ENCODE measurements around the gene BCKDK.

The BCKDK gene

DNA sequence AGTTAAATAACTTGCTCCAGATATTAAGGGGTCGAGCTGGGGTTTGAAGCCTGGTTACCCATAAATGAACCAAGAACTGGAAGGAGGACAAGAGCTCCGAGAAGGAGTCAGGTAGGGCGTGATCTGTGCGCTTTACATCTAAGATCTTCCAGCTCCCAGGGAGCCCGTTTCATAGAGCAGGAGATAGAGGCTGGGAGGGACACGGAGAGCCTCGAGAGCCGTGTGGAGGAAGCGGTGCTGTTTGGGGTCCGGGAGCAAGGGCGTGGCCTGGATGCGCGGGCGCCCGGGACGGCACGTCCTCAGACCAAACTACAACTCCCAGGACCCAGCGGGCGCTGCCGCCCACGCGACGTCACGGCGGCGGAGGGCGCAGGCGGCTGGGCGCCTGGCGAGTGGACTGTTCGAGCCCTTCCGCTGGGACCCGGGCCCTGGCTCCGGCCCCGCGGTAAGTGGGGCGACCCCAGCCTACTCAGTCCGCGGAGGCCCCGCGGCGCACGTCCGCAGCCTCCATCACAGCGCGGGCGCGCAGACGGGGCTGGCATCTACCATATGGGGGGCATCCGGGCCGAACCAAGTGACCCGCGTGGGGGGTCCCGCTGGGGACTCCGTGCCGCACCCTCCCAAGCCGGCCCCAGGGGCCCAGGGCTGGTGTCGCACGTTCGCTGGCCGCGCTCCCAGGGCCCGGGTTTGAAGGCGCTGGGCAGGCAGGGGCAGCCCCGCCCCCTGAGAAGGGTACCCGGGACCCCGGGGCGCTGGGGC, at the start of gene BCKDK:
BCKDK (plus strand) TSS at position 352 of the 759 bp plus-strand sequence. CDS start 838 bp downstream, outside the sequence.
- peak; percentile 85 for DNase-seq (ENCODE audit: low spot score)

DNA sequence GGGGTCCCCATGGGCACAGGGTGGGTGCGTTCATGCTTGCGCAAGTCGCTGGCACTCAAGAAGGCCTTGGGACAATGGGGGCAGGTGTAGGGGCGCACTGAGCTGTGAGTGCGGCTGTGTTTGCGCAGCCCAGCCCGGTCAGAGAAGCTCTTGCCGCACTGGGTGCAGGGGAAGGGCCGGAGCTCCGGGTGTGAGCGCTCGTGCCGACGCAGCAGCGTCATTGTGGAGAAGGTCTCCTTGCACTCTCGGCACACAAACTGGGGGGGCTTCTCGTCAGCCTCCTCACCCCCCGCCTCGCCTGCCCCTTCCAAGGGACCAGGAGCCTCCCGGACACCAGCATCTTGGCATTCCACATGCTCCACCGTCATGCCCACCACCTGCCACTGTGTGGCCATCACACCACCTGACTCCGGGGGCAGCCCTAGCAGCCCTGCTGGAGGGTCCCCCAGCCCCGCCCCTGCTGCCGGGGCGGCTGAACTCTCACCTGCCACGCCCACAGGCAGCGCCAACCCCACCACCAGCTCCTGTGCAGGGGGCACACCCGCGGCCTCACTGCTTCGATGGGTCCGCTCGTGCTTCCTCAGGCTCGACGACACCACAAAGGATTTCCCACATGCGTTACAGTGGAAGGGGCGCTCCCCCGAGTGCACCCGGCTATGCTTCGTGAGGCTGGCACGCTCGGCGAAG, 46.9 kb upstream of the BCKDK start:
- DNase-seq (ENCODE audit: low spot score): no peak

DNA sequence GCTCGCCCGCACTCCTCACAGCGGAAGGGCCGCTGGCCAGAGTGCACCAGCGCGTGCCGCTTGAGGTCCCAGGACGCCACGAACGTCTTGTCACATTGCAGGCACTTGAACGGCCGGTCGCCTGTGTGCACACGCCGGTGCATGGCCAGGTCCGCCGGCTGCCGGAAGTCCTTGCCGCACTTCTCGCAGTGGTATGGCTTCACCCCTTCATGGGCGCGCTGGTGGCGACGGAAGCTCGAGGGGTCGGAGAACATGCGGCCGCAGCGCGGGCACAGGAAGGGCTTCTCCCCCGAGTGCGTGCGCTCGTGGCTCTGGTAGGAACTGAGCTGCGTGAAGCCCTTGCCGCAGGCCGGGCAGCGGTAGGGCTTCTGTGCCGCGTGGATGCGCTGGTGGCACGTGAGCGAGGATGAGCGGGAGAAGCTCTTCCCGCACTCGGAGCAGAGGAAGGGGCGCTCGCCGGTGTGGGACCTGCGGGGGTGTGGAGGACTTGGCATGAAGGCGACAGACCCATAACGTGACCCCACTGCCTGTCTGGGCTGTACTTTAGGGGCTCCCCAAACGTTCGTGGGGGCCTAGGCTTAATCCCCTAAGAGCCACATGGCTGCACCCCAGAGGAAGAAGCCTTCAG, 46.3 kb upstream of the BCKDK start:
- no peak for DNase-seq (ENCODE audit: low spot score)

DNA sequence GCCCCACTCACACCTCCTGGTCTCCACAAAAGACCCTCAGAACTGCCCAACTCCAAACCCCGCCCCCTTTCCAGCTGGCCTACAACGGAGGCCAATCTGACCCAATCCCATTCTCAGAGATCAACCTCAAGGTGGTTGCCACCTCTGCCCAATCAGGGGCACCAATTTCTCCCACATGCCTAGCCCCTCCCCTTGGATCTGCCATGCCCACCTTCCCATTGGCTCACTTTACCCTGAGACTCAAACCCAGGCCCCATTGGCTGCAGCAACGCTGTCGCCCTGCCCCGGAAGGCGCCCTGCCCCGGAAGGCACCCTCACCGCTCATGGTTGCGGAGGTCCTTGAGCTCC, 44.7 kb upstream of the BCKDK start:
- no peak for DNase-seq (ENCODE audit: low spot score)

DNA sequence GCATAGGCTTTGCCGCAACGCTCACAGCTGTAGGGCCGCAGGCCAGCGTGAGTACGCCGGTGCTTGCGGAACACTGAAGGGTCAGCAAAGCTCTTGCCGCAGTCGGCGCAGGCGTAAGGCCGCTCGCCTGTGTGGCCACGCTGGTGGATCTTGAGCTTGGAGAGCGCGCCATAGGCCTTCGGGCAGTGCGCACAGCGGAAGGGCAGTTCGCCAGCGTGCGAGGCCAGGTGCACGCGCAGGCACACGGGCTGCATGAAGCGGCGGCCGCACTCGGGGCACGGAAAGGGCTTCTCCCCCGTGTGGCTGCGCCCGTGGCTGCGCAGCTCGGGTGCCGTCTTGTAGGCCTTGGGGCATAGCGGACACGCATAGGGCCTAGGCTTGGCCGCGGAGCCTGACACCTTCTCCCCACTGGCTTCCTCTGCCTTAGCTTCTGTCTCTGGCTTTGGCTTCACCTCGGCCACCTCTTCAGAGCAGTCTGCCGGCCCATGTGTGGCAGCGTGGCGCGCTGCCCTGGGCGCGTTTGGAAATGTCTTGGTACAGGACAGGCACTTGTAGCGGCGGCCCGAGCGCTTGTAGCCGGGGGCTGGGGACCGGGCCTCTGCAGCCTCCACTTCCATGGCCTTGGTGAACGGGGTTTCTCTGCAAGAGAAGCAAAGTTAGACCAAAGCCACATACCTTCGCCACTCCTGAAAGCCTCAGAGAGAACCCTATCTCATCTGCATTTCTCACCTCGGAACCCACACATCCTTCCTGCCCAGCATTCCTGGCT, 44.2 kb upstream of the BCKDK start:
- DNase-seq (ENCODE audit: low spot score): no peak

DNA sequence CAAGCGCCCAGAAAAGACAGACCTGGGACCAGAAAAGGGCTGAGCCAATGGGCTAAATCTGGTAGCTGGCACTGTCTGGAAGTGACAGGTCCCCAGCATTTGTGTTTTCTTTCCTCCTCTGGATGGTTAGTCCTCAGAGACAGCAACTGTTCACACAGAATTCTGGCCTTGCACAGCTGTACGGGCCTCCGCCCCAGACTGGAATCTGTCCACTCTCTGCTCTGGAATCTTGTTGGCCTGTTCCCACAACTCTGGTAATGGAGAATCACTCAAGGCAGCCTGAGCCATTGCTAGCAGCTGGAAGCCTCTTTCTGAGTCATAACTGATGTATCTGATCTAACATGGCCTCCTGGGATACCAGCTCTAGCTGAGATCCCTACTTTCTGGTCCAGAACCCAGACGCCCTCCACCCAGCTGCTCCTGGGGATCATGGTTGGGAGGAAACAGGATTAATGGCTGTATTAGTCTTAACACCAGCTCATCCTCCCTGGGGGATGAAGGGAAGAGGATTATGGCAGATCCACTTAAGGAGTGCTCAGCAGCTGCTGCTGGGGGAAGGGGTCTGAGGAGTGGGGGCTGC, 43.2 kb upstream of the BCKDK start:
- DNase-seq (ENCODE audit: low spot score): no peak

DNA sequence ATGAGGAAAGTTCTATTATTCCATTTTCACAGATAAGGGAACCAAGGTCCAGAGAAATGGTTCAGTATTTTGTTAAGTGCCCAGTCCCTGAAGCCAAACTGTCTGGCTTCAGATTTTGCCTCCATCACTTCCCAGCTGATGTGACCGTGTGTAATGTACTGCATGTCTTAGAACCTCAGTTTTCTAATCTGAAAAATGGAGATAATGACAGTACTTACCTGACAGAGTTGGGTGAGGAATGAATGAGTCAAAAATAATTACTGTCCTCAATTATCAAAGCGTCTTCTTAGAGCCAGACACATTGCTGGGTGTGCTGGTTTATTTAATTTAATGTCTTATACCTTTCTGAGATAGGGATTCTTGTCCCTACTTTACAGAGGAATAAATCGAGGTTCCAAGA, 40.8 kb upstream of the BCKDK start:
- DNase-seq (ENCODE audit: low spot score): no peak

DNA sequence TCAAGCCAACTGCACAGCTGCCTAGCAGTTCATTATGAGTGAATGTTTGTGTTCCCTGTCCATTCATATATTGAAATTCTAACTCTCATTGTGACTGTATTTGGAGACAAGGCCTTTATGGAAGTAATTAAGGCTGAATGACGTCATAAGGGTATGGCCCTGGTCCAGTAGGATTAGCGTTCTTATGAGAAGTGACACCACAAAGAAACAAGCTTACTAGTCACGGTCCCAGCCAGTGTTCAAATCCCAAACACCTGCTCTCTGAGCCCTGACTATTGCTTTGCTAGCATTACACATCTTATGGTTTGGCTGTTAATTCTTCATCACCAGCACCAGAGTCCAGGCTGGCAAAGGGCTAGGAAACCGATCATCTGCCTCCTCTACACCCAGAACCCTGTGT, 36.3 kb upstream of the BCKDK start:
- no peak for DNase-seq (ENCODE audit: low spot score)

DNA sequence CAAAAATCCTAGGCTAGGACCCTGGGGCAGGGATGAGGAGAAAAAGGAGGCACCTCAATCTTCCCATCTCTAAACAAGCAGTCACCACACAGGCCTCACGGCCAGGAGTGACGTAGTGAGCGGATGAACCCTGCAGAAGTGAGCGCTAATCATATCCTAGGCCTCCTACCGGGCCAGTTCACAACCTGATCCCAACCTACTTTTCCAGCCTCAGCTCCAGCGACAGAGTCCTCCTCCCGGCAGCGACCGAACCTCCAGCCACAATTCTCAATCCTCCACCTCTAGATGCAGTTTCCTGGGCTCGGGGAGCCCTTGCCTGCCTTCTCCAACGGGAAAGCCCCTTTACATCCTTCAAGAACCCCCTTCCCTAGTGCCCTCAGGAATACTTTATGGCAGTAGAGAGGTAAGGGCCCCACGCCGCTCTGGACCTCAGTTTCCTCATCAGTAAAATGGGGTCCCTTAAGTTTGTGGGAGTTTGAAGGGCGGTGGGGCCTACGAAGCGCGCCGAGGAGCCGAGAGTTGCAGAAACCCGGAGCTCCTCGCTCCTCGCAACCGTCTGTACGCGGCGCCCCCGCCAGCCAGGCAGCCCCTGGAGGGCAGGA, 35.5 kb upstream of the BCKDK start:
- DNase-seq (ENCODE audit: low spot score): peak; percentile 49

DNA sequence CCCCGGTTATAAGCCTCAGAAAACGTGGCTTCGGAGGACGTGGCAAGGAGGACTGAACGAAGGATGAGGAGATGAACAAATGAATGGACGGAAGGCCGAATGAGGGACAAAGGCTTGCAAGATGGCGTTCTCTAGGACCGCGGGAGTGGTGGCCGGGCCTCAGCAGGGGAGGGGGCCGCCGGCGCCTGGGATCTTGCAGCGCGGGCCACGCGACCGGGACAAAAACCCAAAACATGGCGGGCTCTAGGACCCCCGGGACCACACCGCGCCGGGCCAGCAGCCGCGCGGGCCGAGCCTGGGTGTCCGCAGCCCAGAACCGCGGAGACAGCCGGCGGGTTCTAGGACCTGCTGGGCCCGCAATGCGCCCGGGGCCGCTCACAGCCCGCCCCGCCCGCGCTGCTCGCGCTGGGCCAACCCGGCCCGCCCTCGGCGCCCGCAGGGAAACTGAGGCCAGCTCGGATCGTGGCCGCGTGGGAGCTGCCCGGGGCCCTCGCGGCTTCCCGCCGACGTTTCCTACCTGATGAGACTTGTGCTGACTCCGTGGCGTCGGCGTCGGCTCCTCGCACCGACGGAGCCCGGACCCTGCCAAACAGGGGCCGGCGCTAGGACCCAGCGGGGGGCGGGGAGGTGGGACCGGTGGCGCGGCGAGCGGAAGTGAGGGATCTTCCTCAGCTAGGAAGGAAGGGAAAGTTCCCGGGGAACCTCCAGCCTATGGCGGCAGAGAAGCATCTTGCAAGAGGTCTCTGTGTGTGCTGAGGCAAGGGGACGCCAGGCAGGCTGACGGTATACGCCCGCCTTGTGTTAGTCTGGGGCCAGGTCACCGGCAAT, 34.8 kb upstream of the BCKDK start:
- DNase-seq (ENCODE audit: low spot score): peak; percentile 93

DNA sequence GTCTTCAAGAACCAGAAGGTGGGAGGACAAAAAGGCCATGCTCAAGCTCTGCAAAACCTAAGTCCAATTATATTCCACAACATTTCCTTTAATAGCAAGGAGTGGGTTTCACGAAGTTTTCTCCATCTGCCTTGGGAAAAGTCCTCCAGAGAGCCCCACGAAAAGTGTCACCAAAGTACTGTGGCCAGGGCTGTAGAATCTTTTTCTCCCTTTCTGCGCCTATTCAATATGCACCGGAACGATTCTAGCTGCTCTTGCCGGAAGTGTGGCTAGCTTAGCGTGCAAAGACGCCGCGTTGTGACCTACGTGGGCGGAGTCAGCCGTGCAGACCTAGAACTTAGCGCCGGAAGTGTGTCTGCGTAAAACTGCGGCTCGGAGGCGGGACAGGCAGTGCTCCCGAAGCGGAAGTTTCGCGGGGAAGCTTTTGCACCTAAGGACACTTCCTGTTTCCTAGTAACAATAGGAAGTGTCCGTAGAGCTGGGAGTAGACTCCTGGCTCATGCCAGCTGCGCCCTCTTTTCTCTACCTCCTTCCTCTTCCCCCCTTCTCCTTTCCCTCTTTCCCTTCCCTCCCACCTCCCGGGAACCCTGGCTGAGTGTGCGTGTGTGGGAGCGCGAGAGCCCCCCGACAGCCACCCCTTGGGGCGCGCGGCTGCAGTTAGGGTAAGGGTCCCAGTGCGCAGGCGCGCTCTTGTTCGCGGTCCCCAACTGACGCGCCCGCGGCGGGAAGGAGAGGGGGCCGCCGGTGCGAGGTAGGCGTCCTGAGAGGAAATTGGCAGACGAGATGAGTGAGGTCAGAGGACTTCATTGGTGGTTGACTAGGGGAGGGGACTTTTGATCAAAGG, 34.0 kb upstream of the BCKDK start, which contains the start of the genes ZNF646 and ZNF668:
ZNF646 (plus strand) TSS at position 453 of the 844 bp plus-strand sequence. CDS start 1,903 bp downstream, outside the sequence.
ZNF668 (minus strand) TSS at position 271 of the 844 bp plus-strand sequence. CDS start 9,781 bp downstream, outside the sequence.
- peak; percentile 98 for DNase-seq (ENCODE audit: low spot score)

DNA sequence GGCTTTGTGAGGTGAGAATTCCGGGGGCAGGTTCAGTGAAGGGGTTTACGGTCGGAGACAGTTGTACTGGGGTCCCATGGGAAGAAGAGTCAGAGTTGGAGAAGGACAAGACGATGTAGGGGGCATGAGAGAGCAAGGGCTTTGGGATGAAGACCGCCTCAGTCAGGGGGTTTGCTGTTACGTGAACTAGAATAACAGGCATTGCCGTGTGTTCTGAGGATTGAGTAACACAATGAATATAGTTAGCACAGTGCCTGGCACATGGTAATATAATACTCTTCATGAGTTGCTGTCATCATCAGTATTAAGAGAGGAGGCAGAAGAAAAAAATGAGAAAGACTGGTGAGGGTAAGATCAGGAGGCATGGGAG, 33.4 kb upstream of the BCKDK start:
- DNase-seq (ENCODE audit: low spot score): no peak

DNA sequence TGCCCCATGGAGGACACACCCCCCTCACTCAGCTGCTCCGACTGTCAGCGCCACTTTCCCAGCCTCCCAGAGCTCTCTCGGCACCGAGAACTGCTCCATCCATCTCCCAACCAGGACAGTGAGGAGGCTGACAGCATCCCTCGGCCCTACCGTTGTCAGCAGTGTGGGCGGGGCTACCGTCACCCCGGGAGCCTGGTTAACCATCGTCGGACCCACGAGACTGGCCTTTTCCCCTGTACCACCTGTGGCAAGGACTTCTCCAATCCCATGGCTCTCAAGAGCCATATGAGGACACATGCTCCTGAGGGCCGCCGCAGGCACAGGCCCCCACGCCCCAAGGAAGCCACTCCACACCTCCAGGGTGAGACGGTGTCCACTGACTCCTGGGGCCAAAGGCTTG, 31.9 kb upstream of the BCKDK start:
- no peak for DNase-seq (ENCODE audit: low spot score)

DNA sequence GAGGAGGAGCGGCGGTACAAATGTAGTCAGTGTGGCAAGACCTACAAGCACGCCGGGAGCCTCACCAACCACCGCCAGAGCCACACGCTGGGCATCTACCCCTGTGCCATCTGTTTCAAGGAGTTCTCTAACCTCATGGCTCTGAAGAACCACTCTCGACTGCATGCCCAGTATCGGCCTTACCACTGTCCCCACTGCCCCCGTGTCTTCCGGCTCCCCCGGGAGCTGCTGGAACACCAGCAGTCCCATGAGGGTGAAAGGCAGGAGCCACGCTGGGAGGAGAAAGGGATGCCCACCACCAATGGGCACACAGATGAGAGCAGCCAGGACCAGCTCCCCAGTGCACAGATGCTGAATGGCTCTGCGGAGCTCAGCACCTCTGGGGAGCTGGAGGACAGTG, 31.2 kb upstream of the BCKDK start:
- DNase-seq (ENCODE audit: low spot score): no peak

DNA sequence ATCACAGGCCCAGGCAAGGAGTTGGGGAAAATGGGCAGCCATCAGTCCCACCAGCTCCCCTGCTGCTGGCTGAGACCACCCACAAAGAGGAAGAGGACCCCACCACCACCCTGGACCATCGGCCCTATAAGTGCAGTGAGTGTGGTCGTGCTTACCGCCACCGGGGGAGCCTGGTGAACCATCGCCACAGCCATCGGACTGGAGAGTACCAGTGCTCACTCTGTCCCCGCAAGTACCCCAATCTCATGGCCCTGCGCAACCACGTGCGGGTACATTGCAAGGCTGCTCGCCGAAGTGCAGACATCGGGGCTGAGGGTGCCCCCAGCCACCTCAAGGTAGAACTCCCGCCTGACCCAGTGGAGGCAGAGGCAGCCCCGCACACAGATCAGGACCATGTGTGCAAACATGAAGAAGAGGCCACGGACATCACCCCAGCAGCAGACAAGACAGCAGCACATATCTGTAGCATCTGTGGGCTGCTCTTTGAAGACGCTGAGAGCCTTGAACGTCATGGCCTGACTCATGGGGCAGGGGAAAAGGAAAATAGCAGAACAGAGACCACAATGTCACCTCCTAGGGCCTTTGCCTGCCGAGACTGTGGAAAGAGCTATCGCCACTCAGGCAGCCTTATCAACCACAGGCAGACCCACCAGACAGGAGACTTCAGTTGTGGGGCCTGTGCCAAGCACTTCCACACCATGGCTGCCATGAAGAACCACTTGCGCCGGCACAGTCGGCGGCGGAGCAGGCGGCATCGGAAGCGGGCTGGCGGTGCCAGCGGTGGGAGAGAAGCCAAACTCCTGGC, 30.4 kb upstream of the BCKDK start:
- DNase-seq (ENCODE audit: low spot score): no peak

DNA sequence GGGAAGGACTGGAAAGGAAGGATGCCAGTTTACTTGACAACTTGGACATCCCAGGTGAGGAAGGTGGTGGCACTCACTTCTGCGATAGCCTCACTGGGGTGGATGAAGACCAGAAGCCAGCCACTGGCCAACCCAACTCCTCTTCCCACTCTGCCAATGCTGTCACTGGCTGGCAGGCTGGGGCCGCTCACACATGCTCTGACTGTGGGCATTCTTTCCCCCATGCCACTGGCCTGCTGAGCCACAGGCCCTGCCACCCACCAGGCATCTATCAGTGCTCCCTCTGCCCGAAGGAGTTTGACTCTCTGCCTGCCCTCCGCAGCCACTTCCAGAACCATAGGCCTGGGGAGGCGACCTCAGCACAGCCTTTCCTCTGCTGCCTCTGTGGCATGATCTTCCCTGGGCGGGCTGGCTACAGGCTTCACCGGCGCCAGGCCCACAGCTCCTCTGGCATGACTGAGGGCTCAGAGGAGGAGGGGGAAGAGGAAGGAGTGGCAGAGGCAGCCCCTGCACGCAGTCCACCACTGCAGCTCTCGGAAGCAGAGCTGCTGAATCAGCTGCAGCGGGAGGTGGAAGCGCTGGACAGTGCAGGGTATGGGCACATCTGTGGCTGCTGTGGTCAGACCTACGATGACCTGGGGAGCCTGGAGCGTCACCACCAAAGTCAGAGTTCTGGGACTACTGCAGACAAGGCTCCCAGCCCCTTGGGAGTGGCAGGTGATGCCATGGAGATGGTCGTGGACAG, 29.4 kb upstream of the BCKDK start:
- no peak for DNase-seq (ENCODE audit: low spot score)

DNA sequence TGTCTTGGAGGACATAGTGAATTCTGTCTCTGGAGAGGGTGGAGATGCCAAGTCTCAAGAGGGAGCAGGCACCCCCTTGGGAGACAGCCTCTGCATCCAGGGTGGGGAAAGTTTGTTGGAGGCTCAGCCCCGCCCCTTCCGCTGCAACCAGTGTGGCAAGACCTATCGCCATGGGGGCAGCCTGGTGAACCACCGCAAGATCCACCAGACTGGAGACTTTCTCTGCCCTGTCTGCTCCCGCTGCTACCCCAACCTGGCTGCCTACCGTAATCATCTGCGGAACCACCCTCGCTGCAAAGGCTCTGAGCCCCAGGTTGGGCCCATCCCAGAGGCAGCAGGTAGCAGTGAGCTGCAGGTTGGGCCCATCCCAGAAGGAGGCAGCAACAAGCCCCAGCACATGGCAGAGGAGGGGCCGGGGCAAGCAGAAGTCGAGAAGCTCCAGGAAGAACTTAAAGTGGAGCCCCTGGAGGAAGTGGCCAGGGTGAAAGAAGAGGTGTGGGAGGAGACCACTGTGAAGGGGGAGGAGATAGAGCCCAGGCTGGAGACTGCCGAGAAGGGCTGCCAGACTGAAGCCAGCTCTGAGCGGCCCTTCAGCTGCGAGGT, 28.7 kb upstream of the BCKDK start:
- DNase-seq (ENCODE audit: low spot score): no peak

All from HuH-7 (cell line).